Measurements from ENCODE around the gene HDAC7.

The HDAC7 gene

GRCh38 chr12:47757840-47758583 is 61.7 kb downstream of the HDAC7 start:
- DNase-seq: no peak

- DNase-seq: no peak
Observed at GRCh38 chr12:47757364-47757839, 62.3 kb downstream of the HDAC7 start.

GRCh38 chr12:47755655-47756562 is 63.8 kb downstream of the HDAC7 start:
- no peak for DNase-seq

GRCh38 chr12:47754881-47755280 is 64.8 kb downstream of the HDAC7 start:
- no peak for DNase-seq

GRCh38 chr12:47754126-47754525 is 65.6 kb downstream of the HDAC7 start:
- no peak for DNase-seq

GRCh38 chr12:47753021-47754001 is 66.4 kb downstream of the HDAC7 start:
- no peak for DNase-seq

GRCh38 chr12:47752552-47752951 is 67.2 kb downstream of the HDAC7 start:
- DNase-seq: no peak

- DNase-seq: no peak
Observed at GRCh38 chr12:47752121-47752520, 67.6 kb downstream of the HDAC7 start.

GRCh38 chr12:47751561-47751960 is 68.1 kb downstream of the HDAC7 start:
- DNase-seq: no peak

GRCh38 chr12:47750916-47751470 is 68.7 kb downstream of the HDAC7 start:
- DNase-seq: no peak

GRCh38 chr12:47750229-47750798 is 69.4 kb downstream of the HDAC7 start:
- no peak for DNase-seq

- no peak for DNase-seq
Observed at GRCh38 chr12:47748899-47749298, 70.8 kb downstream of the HDAC7 start.

- no peak for DNase-seq
Observed at GRCh38 chr12:47748507-47748828, 71.2 kb downstream of the HDAC7 start.

GRCh38 chr12:47747596-47748506 is 71.9 kb downstream of the HDAC7 start:
- DNase-seq: no peak

- no peak for DNase-seq
Observed at GRCh38 chr12:47747126-47747525, 72.6 kb downstream of the HDAC7 start.

- no peak for DNase-seq
Observed at GRCh38 chr12:47746523-47746922, 73.2 kb downstream of the HDAC7 start.

GRCh38 chr12:47746073-47746472 is 73.6 kb downstream of the HDAC7 start:
- DNase-seq: no peak

GRCh38 chr12:47745485-47746041 is 74.1 kb downstream of the HDAC7 start:
- DNase-seq: no peak

- DNase-seq: no peak
Observed at GRCh38 chr12:47744778-47745436, 74.8 kb downstream of the HDAC7 start.

- peak; percentile 58 for DNase-seq
Observed at GRCh38 chr12:47744005-47744651, 75.6 kb downstream of the HDAC7 start.

Data from stimulated activated CD4-positive, alpha-beta T cell treated with anti-CD3 and anti-CD28 coated beads, Interleukin-12 subunit alpha, Interleukin-12 subunit beta, amount 100 ng/mL, for 4 hours (primary cell).